ENCODE measurements around the gene ASPHD1.

The ASPHD1 gene

DNA sequence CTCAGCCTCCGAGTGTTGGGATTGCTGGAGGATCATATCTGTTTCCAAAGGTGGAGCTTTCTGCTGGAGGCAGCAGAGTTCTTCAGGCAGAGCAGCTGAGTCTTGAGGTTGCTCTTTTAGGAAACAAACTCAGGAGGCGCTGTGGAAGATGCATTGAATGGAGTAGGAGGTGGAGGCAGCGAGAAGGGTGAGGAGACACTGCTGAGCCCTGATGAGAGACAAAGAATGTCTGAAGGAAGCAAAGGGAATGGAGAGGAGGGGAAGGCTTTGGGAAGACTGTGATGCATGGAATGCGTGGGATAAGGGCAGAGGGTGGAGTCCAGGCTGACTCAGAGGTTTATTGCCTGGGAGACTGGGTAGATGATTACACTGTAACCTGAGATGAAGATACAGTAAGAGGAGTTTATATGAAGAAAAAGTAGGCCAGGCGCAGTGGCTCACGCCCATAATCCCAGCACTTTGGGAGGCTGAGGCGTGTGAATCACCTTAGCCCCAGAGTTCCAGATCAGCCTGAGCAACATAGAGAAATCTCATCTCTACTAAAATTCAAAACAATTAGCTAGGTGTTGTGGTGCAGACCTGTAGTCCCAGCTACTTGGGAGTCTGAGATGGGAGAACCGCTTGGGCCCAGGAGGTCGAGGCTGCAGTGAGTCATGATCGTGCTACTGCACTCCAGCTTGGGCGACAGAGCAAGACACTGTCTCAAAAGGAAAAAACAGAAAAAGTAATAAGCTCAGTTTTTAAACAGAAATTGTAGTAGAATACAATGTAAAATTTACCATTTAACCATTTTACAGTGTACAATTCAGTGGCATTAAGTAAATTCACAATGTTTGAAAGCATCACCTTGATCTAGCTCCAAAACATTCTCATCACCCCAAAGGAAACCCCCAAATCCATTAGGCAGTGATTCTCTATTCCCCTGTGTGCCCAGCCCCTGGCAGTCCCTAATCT lies 43.8 kb downstream of the ASPHD1 start:
- DNase-seq, result peak; percentile 53

DNA sequence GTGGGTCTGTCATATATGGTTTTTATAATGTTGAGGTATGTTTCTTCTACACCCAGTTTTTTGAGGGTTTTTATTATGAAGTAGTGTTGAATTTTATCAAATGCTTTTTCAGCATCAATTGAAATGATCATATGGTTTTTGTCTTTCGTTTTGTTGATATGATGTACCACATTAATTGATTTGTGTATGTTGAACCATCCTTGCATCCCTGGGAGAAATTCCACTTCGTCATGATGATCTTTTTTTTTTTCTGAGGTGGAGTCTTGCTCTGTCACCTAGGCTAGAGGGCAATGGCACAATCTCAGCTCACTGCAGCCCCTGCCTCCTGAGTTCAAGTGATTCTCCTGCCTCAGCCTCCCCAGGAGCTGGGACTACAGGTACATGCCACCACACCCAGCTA lies 47.6 kb downstream of the ASPHD1 start:
- no peak for DNase-seq

DNA sequence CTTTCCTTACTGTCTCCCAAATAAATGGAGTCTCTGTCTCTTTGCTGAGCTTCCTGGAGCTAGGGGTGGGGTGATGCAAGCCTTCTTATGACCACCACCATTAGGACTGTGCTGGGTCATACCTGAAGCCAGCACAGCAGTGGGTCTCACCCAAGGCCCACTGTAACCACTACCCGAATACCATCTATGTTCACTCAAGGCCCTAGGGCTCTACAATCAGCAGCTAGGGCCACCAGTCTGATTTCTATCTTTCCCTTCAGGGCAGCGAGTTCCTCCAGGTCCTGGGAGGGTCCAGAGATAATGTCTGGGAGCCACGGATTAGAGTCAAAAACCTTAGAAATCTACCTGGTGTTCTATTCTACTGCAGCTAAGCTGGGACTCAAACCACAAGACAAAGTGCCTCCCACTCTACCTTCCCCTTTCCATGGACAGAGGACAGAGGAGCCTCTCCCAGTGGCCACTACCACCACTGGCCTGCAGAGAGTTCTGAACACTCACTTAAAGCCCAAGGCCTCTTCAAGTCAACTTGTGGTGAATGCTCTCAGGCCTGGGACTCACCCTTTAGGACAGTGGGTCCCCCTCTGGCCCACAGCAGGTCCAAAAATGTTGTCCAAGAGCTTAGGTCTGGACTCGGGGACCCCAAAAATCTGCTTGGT lies 50.6 kb downstream of the ASPHD1 start:
- DNase-seq, result no peak

DNA sequence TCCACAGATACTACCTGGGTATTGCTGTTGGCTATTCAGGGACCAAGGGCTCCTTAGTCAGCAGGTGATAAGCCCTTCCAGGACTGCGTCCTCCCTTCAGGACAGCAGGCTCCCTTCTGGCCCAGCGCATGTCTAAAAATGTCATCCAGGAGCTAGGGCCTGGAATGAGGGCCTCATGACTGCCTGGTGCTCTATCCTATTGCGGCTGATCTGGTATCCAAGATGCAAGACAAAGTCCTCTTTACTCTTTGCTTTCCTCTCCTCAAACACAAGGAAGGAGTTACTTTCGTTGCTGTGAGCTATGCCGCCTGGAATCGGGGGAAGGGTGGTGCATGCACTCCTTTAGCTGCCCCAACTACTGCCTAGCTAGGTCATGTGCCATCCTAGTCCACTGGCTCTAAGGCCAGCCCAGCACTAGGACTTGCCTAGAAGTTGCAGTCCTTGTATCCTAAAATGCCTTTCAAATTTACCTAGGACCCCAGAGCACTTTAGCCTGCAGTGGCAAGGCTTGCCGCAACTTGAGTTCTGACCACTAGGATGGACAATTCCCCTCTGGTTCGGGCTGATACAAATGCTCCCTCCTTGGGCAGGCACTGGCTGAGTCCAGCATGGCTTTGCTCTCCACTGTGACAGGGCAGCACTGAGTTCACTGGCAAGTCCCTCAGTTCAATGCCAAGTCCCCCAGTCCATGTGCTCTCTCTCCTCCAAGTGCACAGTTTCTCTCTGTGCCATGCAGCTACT lies 51.5 kb downstream of the ASPHD1 start:
- DNase-seq, result no peak

Measured in NCI-H2107 (cell line).